Lung (tissue), 12 donors: ENCODE measurements around the gene NDUFB10. TPM values are rescaled to one million over a fixed set of nuclear protein-coding genes. Genes with fewer than 3 reads are reported as not detected.
"Not testable (repeated sequence)": the region's sequence is repeated elsewhere in the genome, so short reads cannot be mapped to it uniquely, and the experiment has no call there.

Source experiments
- ATAC-seq: fragments of 200-7000 bp; cut with Tn5 transposase; one replicate; pipeline ENCODE4 v1.9.1; 2020; ENCODE audit warnings: moderate number of reproducible peaks; ENCODE audit not compliant: insufficient read depth, low FRiP score
- DNase-seq, 3 donors: peaks; one replicate each; pipeline ENCODE4 v3.0.0-alpha.2; 2013 to 2017
- H3K27ac ChIP-seq, 2 donors: one replicate each; pipeline ENCODE4 v1.5.1; 2013; ENCODE audit warnings: mild to moderate bottlenecking in 2 of 2, moderate library complexity in 2 of 2, control low read depth in 1 of 2, inconsistent platforms in 1 of 2, low read depth in 1 of 2, low read length in 1 of 2
- H3K27me3 ChIP-seq, 3 donors: one replicate each; pipeline ENCODE4 v1.5.1; 2013; ENCODE audit warnings: low read length in 2 of 3; ENCODE audit not compliant: control insufficient read depth in 3 of 3, insufficient read depth in 3 of 3
- H3K36me3 ChIP-seq, 4 donors: one replicate each; pipeline ENCODE4 v1.5.1; 2013; ENCODE audit warnings: low read length in 4 of 4, mild to moderate bottlenecking in 1 of 4, moderate library complexity in 1 of 4; ENCODE audit not compliant: control insufficient read depth in 4 of 4, insufficient read depth in 4 of 4
- H3K4me1 ChIP-seq, 5 donors: one replicate each; pipeline ENCODE4 v1.5.1; 2013; ENCODE audit warnings: low read length in 5 of 5, mild to moderate bottlenecking in 2 of 5, moderate library complexity in 1 of 5; ENCODE audit not compliant: control insufficient read depth in 5 of 5, insufficient read depth in 5 of 5
- H3K4me3 ChIP-seq: one replicate; pipeline ENCODE4 v1.5.1; 2013; ENCODE audit warnings: mild to moderate bottlenecking, control low read depth, moderate library complexity
- H3K9ac ChIP-seq, 2 donors: one replicate each; pipeline ENCODE4 v1.5.1; 2013; ENCODE audit warnings: low read length in 2 of 2, control low read depth in 1 of 2; ENCODE audit not compliant: insufficient read depth in 1 of 2
- H3K9me3 ChIP-seq, 4 donors: one replicate each; pipeline ENCODE4 v1.5.1; 2013; ENCODE audit warnings: low read length in 3 of 4, mild to moderate bottlenecking in 1 of 4, moderate library complexity in 1 of 4; ENCODE audit not compliant: control insufficient read depth in 4 of 4, insufficient read depth in 3 of 4
- CTCF ChIP-seq: IDR thresholded peaks from 2 replicates; pipeline ENCODE4 v1.5.1; 2012; ENCODE audit warnings: mild to moderate bottlenecking; ENCODE audit errors: control extremely low read depth, extremely low read depth
- WGBS, 2 donors: extraction: QIAGEN DNeasy Blood & Tissue Kit; methylation state at CpG; one replicate each; pipeline ENCODE4 v1.1.7; 2013; 5-methylcytosine and 5-hydroxymethylcytosine counted together
- polyA plus RNA-seq, 2 donors: library from polyadenylated mRNA; stranded (reverse); fragments of 200-250 nt; gene quantifications; one replicate each; pipeline ENCODE4 v1.2.1, GENCODE V29; 2013
- total RNA-seq, 2 donors: library from RNA; depleted of rRNA in 1 of 2; stranded (reverse); fragments of >200 nt in 1 of 2; gene quantifications; one replicate each; pipeline ENCODE4 v1.2.1, GENCODE V29; 2014 to 2021
- donor health status: control.
- donor health status: control.
- donor health status: Bipolar disorder and iron deficiency.
- donor health status: healthy.
- donor health status: DM: yes; HTN: yes; CAD: no.

The NDUFB10 gene
- total and polyA plus RNA-seq, 4 donors = 107 to 187 (median 131) TPM

- 4 to 7% methylated on average over 37 to 70 of the region's 71 CpGs for WGBS, 2 donors
- no peak for DNase-seq
- no peak within 1 kb of the TSS for H3K4me3 ChIP-seq
These were observed 40.7 kb upstream of the NDUFB10 start, which contains the start of gene HS3ST6 for GRCh38 chr16:1918351-1919326. TSS of gene HS3ST6 (minus strand) at chr16:1918415. CDS start at chr16:1918323, 92 bp downstream.

GRCh38 chr16:1919327-1919998, 39.9 kb upstream of the NDUFB10 start:
- ATAC-seq (no peak), DNase-seq (no peak)
- Histone ChIP-seq H3K9ac (no peak overlapping the region), H3K27me3 (peaks cover 7 to 65% (median 57%) of the 10 kb centered on the region in 3 donors), H3K36me3 (no peaks in the 10 kb centered on the region), H3K4me3 (no peak overlapping the region), H3K4me1 (peaks cover 0 to 6% (median 0%) of the 10 kb centered on the region in 5 donors), H3K27ac (no peak overlapping the region), H3K9me3 (peaks cover 0 to 4% (median 0%) of the 10 kb centered on the region in 4 donors)
- TF ChIP-seq CTCF = no peak
- 39 to 47% methylated on average over 29 to 30 of the region's 30 CpGs for WGBS, 2 donors

More at GRCh38 chr16:1918351-1919326, 40.7 kb upstream of the NDUFB10 start, which contains the start of gene HS3ST6:
- Histone ChIP-seq H3K27ac (no peak within 1 kb of the TSS), H3K36me3 (no peaks in the 10 kb centered on the region), H3K9ac (no peak within 1 kb of the TSS), H3K4me1 (peaks cover 0 to 8% (median 0%) of the 10 kb centered on the region in 5 donors), H3K27me3 (peaks cover 7 to 64% (median 51%) of the 10 kb centered on the region in 3 donors), H3K9me3 (peaks cover 0 to 4% (median 0%) of the 10 kb centered on the region in 4 donors)
- no peak for ATAC-seq
- TF ChIP-seq CTCF = no peak

GRCh38 chr16:1920122-1920521, 39.2 kb upstream of the NDUFB10 start:
- H3K9ac ChIP-seq, H3K4me3 ChIP-seq, H3K9me3 ChIP-seq, ATAC-seq, H3K4me1 ChIP-seq, H3K27ac ChIP-seq, H3K36me3 ChIP-seq, DNase-seq: not testable (repeated sequence)
- 68 to 75% methylated on average over 21 of the region's 21 CpGs for WGBS, 2 donors
- H3K27me3 ChIP-seq = peaks cover 7 to 68% (median 55%) of the 10 kb centered on the region in 3 donors
